ENCODE results near the gene GIPC1. TPM values are rescaled to one million over a fixed set of nuclear protein-coding genes. Genes with fewer than 3 reads are reported as not detected.
"Not testable (repeated sequence)": the region's sequence is repeated elsewhere in the genome, so short reads cannot be mapped to it uniquely, and the experiment has no call there.

GIPC1 gene
- total RNA-seq, 1 experiment from 2014 or later: 59.4 TPM

GRCh38 chr19:14467816-14468215 lies 28.1 kb downstream of the GIPC1 start:
- DNase-seq (ENCODE audit: low spot score): no peak
- TF ChIP-seq CTCF (conservative IDR thresholded peaks at IDR 0.05; ENCODE audit: low read depth, low read length) (no peak), EZH2 (IDR thresholded peaks at IDR 0.05; ENCODE audit: borderline replicate concordance, low read depth, low read length, poor library complexity, severe bottlenecking) (no peak)
- H3K36me3 ChIP-seq (ENCODE audit: insufficient read depth, low read length, poor library complexity, severe bottlenecking): peaks cover 14% of the 10 kb centered on the region
- ChIA-PET CTCF (interaction anchor here (0.5 to 0.9 kb wide), 2 partner anchors 12 to 106 kb away, joined by 3 read pairs; no protein-coding TSS in a partner anchor), POLR2A (ENCODE audit: low non-redundant PET) (no interaction called here)
- no peak overlapping the region for H3K27ac ChIP-seq (ENCODE audit: low read depth, low read length, poor library complexity, severe bottlenecking)
- H3K9me3 ChIP-seq (ENCODE audit: low read depth, low read length, poor library complexity, severe bottlenecking): no peaks in the 10 kb centered on the region
- intact Hi-C loops (cut with micrococcal nuclease; ENCODE audit: unreplicated experiment): no loop called here
- peaks cover 5% of the 10 kb centered on the region for H3K4me1 ChIP-seq (ENCODE audit: insufficient read depth, low read length, poor library complexity, severe bottlenecking)
- no peak overlapping the region for H3K4me3 ChIP-seq (ENCODE audit: low read depth, low read length, poor library complexity, severe bottlenecking)
- BruUV-seq (replicated peaks): no TSS peak
- no peaks in the 10 kb centered on the region for H3K27me3 ChIP-seq (replicated peaks; ENCODE audit: insufficient read depth, low read depth, low read length, poor library complexity)

GRCh38 chr19:14467391-14467790 lies 28.5 kb downstream of the GIPC1 start:
- no TSS peak for BruUV-seq (replicated peaks)

GRCh38 chr19:14463747-14464146 lies 32.2 kb downstream of the GIPC1 start:
- intact Hi-C loops (cut with micrococcal nuclease; ENCODE audit: unreplicated experiment): no loop called here

More at GRCh38 chr19:14467391-14467790, 28.5 kb downstream of the GIPC1 start:
- Histone ChIP-seq H3K4me1 (ENCODE audit: insufficient read depth, low read length, poor library complexity, severe bottlenecking) (peaks cover 5% of the 10 kb centered on the region), H3K9me3 (ENCODE audit: low read depth, low read length, poor library complexity, severe bottlenecking) (no peaks in the 10 kb centered on the region), H3K27me3 (replicated peaks; ENCODE audit: insufficient read depth, low read depth, low read length, poor library complexity) (no peaks in the 10 kb centered on the region), H3K27ac (ENCODE audit: low read depth, low read length, poor library complexity, severe bottlenecking) (no peak overlapping the region), H3K4me3 (ENCODE audit: low read depth, low read length, poor library complexity, severe bottlenecking) (no peak overlapping the region), H3K36me3 (ENCODE audit: insufficient read depth, low read length, poor library complexity, severe bottlenecking) (peaks cover 14% of the 10 kb centered on the region)
- no peak for TF ChIP-seq CTCF (conservative IDR thresholded peaks at IDR 0.05; ENCODE audit: low read depth, low read length)
- no peak for TF ChIP-seq EZH2 (IDR thresholded peaks at IDR 0.05; ENCODE audit: borderline replicate concordance, low read depth, low read length, poor library complexity, severe bottlenecking)
- CTCF ChIA-PET: interaction anchor here (0.5 kb wide), 1 partner anchor 105 kb away, joined by 3 read pairs; no protein-coding TSS in a partner anchor
- intact Hi-C loops (cut with micrococcal nuclease; ENCODE audit: unreplicated experiment): no loop called here
- POLR2A ChIA-PET (ENCODE audit: low non-redundant PET): no interaction called here
- no peak for DNase-seq (ENCODE audit: low spot score)

GRCh38 chr19:14462401-14462800 lies 33.5 kb downstream of the GIPC1 start:
- H3K36me3 ChIP-seq (ENCODE audit: insufficient read depth, low read length, poor library complexity, severe bottlenecking); DNase-seq (ENCODE audit: low spot score); H3K27ac ChIP-seq (ENCODE audit: low read depth, low read length, poor library complexity, severe bottlenecking); H3K4me1 ChIP-seq (ENCODE audit: insufficient read depth, low read length, poor library complexity, severe bottlenecking); intact Hi-C loops (cut with micrococcal nuclease; ENCODE audit: unreplicated experiment); CTCF ChIA-PET; POLR2A ChIA-PET (ENCODE audit: low non-redundant PET); H3K9me3 ChIP-seq (ENCODE audit: low read depth, low read length, poor library complexity, severe bottlenecking); BruUV-seq (replicated peaks); H3K27me3 ChIP-seq (replicated peaks; ENCODE audit: insufficient read depth, low read depth, low read length, poor library complexity); H3K4me3 ChIP-seq (ENCODE audit: low read depth, low read length, poor library complexity, severe bottlenecking): not testable (repeated sequence)

More at GRCh38 chr19:14463747-14464146, 32.2 kb downstream of the GIPC1 start:
- ChIA-PET CTCF (no interaction called here), POLR2A (ENCODE audit: low non-redundant PET) (no interaction called here)
- TF ChIP-seq EZH2 (IDR thresholded peaks at IDR 0.05; ENCODE audit: borderline replicate concordance, low read depth, low read length, poor library complexity, severe bottlenecking): no peak
- no peak for TF ChIP-seq CTCF (conservative IDR thresholded peaks at IDR 0.05; ENCODE audit: low read depth, low read length)
- no peak for DNase-seq (ENCODE audit: low spot score)
- Histone ChIP-seq H3K9me3 (ENCODE audit: low read depth, low read length, poor library complexity, severe bottlenecking) (no peaks in the 10 kb centered on the region), H3K27ac (ENCODE audit: low read depth, low read length, poor library complexity, severe bottlenecking) (no peak overlapping the region), H3K36me3 (ENCODE audit: insufficient read depth, low read length, poor library complexity, severe bottlenecking) (peaks cover 18% of the 10 kb centered on the region), H3K4me1 (ENCODE audit: insufficient read depth, low read length, poor library complexity, severe bottlenecking) (no peaks in the 10 kb centered on the region), H3K4me3 (ENCODE audit: low read depth, low read length, poor library complexity, severe bottlenecking) (no peak overlapping the region), H3K27me3 (replicated peaks; ENCODE audit: insufficient read depth, low read depth, low read length, poor library complexity) (no peaks in the 10 kb centered on the region)
- BruUV-seq (replicated peaks): no TSS peak

All from A673 (cell line).